GM21723 (cell line): Measurements from ENCODE around the gene SLC47A1.

Source experiments
- ATAC-seq: cut with Tn5 transposase; IDR thresholded peaks from one replicate; pipeline ENCODE4 v1.9.1; 2021; ENCODE audit warnings: mild to moderate bottlenecking, moderate library complexity; ENCODE audit not compliant: unreplicated experiment

SLC47A1 gene

DNA sequence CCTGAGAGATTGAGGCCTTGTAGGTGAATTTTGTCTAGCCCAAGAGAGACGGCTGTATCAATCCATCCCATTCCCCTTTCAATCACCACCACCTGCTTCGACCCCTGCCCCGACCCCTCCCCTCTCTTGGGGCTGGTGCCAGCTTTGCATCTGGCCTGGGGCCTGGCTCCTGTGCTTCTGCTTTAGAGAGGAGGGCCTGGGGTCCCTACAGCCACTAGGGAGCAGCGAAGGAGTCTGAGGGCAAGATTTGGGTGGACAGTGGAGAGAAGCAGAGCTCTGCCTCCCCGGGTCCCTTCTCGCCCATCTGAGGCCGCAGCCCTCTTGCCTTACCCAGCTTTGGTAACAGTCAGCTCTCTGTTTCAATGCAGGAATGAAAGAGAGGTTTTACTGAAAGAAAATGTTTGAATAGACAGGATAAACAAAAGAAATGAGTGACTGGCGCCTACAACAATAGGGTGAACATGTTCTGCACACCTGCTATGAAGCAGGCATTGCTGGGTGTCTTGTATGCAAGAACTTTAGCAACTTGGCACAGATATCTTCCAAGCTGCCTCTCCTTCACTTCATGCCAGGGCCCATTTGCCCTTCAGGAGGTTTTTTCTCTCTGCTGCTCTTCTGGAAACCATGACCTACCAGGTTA lies 57.4 kb downstream of the SLC47A1 start:
- no peak for ATAC-seq

DNA sequence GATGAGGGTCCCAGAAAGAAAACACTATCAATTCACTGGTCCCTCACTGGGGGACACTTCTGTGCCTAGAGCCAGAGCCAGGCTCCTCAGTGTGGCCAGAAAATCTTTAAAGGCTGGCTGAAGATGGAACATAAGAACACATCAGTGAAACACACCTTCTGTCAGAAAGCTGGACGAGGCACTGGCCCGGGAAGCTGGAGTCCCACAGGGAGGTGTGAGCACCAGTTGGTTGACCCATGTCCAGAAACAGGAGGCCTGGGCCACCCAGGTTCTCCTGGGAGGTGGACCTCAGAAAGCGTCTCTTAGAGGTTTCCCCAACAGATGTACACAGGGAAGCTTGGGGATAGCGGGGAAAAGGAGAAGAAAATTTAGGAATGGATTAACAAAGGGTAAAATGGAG lies 58.7 kb downstream of the SLC47A1 start:
- no peak for ATAC-seq

DNA sequence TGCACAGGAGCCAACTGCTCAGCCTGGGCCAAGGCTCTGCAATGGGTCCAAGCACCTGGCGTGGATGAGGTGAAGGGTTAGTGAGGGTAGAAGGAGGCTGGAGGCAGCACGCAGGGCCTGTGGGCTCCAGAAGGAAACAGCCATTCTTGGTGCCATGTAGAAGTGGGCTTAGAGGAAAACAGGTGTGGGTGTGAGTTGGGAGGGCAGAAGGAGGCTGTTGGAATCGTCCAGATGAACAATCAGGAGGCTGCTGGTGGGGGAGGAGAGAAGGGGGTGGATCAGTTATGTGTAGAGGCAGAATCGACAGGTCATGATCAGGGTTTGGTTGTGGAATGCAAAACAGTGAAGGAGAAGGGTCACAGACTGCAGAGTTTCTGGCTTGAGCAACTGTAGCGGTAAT lies 63.2 kb downstream of the SLC47A1 start:
- ATAC-seq = no peak

DNA sequence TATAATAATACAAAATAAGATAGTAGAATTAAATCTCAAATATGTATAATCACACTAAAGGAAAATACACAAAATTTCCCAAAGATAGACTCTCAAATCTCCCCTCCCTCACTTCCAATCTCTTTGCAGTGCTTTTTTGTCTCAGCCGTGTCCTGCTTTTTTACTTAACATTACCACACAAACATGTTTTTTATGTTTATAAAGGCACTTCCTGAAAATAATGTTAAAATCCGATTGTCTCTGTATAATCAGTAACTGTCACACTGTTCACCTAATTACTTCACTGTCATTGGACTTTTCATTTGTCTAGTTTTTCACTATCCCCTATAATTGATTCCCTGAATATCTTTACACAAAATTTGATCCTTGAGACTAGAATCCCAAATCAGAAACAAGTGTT lies 76.7 kb downstream of the SLC47A1 start:
- ATAC-seq = no peak

DNA sequence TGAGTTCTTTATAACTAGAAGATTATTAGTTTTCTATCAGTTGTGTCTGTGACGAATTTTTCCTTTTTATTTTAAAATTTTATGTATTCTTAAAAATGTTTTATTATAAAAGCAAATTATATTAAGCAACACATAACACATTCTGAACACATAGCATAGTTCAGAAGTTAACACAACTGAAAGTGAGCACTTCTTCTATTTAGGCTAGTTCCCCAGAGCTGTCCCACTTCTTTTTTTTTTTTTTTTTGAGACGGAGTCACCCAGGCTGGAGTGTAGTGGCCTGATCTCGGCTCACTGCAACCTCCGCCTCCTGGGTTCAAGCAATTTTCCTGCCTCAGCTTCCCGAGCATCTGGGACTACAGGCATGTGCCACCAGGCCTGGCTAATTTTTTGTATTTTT lies 77.2 kb downstream of the SLC47A1 start:
- ATAC-seq = no peak

DNA sequence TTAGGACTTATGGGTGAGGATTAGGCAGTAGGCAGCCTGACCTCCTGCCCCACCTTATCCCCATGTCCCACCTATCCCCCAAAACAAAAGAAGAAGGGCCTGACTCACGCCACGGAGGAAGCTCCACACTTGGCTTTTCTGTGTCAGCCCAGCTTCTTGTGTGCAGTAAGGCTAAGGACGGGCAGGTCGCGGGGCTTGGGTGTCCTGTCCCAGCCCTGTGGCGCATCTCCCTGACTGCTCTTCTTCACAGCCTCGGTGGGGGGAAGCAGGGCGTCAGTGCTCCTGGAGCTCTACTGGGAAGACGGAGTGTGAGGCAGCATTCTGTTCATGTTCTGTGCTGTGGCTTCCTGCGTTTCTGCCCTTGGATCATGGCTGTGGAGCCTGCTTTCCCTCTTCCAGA lies 80.3 kb downstream of the SLC47A1 start:
- ATAC-seq = no peak

DNA sequence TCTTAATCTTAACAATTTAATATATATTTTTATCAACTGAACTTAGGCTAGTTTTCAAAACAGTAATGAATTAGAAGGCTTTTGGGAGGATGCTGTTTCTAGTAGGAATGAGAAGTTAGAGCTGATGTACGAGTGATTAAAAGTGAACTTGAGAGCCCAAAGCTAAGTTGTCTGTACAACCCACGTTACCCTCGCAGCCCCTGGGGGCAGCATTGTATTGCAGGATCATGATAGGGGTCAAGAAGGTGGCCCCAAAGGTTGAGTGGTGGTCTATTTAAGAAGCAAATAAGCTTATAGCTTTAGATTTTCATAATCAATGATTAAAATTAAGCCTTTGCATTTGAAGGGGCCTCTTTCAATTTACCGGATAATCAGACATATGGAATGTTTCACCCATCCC lies 81.2 kb downstream of the SLC47A1 start:
- no peak for ATAC-seq

DNA sequence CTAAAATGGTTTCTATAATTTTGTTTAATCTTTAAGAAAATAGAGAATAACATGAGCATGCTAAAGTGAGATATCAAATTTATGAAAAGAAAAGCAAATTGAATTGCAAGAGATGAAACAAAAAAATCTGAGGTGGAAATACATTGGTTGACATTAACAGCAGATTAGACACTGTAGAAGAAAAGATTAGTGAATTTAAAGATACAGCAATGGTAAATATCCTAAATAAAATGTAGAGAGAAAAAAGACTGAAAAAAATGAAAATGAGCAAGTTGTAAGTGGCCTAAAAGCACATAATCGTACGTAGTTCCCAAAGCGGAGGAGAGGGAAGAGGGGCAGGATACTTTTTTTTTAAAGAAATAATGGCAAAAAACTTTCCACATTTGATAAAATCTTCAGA lies 84.4 kb downstream of the SLC47A1 start:
- ATAC-seq = no peak

DNA sequence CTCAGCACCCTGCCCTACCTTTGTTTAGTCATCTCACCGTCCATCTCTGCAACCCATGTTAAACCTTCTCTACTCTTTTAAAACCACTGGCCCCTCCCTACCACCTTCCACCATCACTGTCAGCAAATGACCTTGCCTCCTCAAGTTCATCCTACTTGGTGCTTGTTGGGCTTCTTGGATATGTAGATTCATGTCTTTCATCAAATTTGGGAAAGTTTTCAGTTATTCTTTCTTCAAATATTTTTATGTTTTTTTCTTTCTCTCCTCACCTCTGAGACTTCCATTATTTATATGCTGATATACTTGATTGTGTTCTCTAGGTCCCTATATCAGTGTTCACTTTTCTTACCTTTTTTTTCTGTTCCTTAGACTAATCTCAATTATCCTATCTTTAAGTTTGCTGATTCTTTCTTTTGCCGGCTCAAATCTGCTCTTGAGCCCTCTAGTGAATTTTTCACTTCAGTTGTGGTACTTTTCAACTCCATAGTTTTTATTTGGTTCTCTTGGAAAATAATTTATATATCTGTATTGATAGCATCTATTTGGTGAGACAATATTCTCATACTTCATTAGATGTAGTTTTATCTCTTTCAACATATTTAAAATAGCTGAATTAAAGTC lies 86.2 kb downstream of the SLC47A1 start:
- no peak for ATAC-seq

DNA sequence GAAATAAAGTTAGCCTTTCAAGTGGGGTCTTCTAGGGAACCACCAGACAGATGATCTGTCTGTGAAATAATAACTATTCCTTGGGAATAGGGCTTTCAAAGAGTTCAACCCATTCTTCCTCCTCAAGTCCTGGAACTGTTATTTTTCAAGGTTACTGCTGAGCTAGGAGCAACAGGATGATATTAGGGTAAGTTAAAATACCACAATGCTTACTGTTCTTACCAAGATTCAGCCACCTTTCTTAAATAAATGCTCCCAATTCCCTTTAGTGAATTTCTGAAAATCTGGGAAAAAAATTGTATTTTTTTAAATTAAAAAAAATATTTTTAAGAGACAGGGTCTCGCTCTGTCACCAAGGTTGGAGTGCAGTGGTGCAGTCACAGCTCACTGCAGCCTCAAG lies 88.0 kb downstream of the SLC47A1 start:
- ATAC-seq = no peak

DNA sequence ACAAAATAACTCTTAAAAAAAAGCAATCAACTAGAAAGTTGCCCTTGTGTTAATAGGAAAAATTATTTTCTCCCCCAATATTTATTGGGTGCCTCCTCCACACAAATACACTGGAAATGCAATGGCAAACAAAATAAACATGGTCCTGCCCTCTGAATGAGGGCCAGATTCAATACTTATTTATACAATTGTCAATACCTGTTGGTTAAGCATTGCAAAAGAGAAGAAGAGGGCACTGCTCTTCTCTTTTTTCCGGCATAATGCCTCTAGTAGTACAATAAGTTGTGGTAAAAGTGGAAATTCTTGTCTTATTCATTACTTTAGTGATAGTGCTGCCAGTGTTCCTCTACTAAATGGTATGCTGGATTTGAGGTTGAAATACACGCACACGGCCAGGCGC lies 92.4 kb downstream of the SLC47A1 start:
- no peak for ATAC-seq
